CD4-positive, alpha-beta T cell treated with Interleukin-21 for 1 hour (primary cell): ENCODE measurements around the gene PEX14.
"Not testable (repeated sequence)": the region's sequence is repeated elsewhere in the genome, so short reads cannot be mapped to it uniquely, and the experiment has no call there.

Source experiments
- DNase-seq: peaks from one replicate; pipeline ENCODE4 v3.0.0-alpha.2; 2020

Gene PEX14, protein sequence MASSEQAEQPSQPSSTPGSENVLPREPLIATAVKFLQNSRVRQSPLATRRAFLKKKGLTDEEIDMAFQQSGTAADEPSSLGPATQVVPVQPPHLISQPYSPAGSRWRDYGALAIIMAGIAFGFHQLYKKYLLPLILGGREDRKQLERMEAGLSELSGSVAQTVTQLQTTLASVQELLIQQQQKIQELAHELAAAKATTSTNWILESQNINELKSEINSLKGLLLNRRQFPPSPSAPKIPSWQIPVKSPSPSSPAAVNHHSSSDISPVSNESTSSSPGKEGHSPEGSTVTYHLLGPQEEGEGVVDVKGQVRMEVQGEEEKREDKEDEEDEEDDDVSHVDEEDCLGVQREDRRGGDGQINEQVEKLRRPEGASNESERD

DNA sequence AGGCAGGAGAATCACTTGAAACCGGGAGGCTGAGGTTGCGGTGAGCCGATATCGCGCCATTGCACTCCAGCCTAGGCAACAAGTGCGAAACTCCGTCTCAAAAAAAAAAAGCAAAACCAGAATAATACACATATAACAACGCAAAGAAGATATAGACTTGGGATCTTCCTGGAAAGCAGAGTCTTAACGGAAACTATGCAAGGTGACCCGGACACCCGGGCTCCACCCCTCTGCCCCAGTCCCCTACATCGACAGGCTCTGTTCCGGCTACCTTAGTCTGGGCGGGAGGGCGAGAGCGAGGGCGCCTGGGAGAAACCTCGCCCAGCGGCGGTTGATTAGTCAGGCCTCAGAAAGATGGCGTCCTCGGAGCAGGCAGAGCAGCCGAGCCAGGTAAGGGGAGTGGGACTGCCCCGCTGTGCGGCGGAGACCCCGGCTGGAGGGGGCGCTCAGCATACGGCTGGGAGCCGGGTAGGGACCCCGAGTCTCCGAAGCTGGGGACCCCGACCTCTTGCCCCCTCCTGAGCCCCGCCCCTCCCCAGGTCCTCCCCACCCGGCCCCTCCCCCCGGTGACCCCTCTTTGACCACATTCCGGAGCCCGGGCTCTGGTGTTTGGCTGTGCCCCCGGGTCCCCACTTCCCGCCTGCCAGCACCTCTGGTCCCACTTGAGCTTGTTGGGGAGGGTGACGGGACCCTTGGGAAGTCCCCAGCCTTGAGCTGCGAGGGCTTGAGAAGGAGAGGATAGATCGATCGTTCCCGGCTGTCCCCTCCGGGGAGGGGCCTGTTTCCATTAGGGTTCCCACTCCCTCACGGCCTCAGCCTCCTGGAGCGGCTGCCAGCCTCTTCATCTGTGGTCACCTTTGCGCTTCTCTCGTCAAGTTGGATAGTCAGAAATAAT, at the start of gene PEX14:
TSS of gene PEX14 (plus strand) at position 338 of the 895 bp plus-strand sequence. CDS start at position 355, 17 bp downstream.
- DNase-seq, result peak; percentile 89

GRCh38 chr1:10425826-10426534, 48.8 kb upstream of the PEX14 start:
- not testable (repeated sequence) for DNase-seq

- DNase-seq, result not testable (repeated sequence)
These were observed 48.3 kb upstream of the PEX14 start for GRCh38 chr1:10426535-10426848.

- no peak for DNase-seq
These were observed 45.8 kb upstream of the PEX14 start for GRCh38 chr1:10428984-10429383.

GRCh38 chr1:10429868-10430215, 44.9 kb upstream of the PEX14 start:
- peak; percentile 41 for DNase-seq

GRCh38 chr1:10430216-10431069, 44.3 kb upstream of the PEX14 start, which contains the start of gene CENPS:
CENPS (plus strand) TSS chr1:10430433; CDS start chr1:10430518, 85 bp downstream.
- DNase-seq, result peak; percentile 90

- DNase-seq, result no peak
These were observed 43.5 kb upstream of the PEX14 start for GRCh38 chr1:10431070-10431730.

DNA sequence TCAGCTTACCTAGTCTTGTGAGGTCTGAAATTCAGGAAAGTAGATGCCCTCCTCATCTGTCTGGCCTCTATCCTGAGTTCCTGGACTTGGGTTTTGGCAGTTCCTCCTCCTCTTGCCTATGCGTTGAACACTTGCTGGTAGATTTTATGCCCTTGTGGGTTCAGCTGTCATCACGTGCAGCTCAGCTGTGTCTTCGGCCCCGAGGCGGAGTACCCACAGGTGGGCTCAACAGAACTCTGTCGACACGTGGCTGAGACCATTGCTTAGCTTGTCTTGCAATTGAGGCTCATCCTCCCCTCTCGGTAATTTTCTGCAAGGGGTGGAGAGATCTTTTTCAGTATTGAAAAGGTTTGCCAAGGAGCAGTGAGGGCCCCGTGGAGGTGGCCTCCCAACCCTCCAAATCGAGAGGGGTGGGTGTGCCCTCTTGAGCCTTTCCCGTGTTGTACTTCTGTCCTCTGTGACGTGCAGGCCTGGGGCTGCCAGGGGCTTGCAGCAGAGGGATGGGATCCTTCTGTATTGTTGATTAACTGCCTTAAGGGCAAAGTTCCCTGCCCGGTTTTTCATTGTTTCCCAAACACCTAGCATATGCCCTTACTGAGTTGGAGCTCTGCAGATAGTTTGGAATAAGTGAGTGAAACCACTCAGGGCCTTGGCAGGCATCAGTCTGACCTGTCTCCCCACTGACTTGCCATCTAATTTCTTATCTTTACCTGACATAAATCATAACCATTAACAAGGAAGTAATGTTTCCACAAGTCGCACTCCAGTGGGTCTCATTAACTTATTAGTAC, 41.6 kb upstream of the PEX14 start:
- DNase-seq, result no peak

DNA sequence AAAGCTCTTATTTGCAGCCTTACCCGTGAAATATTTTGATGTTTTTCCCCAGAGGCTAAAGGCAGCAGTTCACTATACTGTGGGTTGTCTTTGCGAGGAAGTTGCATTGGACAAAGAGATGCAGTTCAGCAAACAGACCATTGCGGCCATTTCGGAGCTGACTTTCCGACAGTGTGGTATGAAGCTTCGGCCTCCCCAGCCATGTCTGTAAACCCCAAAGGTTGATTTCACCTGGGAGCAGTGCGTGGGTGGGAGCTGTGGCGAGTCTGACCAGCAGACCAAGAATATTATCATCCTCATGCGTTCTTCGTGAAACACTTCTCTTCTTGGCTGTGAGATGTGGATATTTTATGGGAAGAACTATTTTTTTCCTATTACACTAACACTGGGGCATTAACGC, 41.0 kb upstream of the PEX14 start:
- no peak for DNase-seq

DNA sequence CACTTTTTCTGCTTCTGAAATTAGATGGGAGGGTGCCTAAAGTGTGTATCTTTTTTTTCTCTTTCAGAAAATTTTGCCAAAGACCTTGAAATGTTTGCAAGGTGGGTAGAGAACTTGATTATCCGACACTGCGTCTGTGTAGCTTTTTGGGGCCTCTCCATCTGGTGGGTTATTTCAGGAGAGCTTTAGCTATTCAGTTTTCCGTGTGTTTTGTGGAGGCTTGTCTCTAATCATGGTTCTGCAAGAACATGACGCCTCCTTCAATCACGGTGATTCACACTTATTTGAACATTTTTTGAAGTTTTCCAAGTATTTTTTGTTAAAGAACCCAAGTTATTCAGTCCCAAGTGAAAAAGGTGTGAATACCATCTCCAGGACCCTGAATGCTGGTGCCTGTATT, 40.2 kb upstream of the PEX14 start:
- DNase-seq, result no peak

DNA sequence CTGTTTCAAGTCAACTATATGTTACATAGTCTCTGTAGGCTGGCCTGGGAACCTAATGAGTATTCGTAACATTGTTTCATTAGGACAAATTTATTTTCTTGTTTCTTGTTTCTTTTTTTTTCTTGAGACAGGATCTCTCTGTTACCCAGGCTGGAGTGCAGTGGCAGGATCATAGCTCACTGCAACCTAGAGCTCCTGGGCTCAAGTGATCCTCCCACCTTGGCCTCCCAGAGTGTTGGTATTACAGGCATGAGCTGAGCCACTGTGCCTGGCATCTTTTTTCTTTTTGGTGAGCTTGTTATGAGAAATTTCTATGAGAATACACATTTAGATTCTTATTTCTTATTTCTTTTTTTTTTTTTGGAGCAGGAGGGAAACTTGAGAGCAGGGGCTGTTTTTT, 37.7 kb upstream of the PEX14 start:
- no peak for DNase-seq

DNA sequence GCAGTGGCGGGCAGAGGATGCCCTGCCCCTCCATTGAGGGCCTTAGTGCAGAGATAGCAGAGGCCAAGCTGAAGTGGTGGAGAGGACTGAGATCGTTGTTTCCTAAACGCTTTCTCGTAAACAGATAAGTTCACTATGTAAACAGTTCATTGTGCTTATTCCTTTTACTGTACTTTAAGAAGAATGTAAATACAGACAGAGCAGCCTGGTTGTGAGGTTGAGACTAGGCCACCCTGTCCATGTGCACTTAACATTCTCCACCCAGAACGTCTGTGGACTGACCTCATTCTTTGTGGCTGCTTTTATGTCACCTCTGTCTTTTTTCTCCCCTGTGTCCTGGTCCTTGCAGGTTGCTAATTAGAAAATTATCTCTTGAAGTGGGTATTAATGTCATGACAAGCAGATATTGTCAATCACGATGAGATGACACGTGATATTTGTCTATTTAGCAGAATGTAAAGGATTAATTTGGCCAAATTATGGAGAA, 36.0 kb upstream of the PEX14 start:
- DNase-seq, result no peak

DNA sequence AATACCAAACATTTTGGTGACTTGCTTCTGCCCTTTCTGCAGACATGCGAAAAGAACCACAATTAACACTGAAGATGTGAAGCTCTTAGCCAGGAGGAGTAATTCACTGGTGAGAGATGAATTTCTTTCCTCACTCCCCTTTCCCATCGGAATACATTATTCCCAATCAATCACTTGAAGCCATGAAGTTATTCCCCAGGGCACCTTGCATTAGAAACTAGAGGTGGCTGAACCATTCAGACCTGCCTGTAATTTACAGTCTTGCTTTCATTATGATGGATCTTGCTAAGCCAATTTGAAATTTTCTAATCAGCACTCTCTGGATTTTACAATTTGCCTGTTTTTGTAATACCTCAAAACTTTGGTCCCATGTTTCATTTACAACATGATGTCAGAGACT, 34.4 kb upstream of the PEX14 start:
- DNase-seq, result no peak

DNA sequence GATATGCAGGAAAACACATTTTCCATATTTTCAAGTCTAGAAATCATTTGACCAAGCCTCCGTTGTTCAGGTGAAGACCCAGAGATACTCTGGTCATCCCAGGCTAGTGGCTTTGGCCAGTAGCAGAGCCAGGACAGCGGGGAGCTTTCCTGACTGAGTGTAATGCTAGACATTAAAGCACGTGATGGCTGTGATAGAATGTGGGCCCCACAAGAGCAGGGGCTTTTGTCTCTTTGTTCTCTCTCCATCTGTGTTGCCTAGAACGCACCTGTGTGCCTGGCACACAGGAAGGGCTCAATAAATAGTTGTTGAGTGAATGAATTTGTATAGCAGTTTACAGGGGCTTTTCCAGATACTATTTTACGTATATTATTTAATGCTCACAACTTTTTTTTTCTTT, 34.0 kb upstream of the PEX14 start:
- DNase-seq, result no peak

- no peak for DNase-seq
These were observed 30.5 kb upstream of the PEX14 start for GRCh38 chr1:10444248-10444647.

- no peak for DNase-seq
These were observed 29.9 kb upstream of the PEX14 start for GRCh38 chr1:10444795-10445397.

DNA sequence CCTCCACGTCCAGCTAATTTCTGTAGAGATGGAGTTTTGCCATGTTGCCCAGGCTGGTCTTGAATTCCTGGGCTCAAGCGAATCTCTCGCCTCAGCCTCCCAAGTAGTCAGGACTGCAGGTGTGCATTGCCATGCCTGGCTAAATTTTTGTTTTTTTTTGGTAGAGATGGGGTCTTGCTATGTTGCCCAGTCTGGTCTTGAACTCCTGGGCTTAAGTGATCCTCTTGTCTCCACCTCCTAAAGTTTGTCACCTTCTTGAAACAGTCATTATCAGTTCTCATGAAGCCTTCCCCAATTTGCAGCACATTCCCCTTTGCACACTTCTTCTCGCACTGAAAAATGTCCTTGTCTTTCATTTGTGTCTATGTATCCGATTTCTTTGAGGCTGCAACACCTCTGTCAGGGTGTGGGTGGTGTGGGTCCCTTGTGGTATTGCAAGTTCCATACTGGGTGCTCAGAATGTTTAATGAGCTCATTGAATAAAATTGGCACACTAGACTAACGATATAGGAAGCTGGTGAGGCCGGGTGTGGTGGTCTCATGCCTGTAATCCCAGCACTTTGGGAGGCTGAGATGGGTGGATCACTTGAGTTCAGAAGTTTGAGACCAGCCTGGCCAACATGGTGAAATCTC, 27.8 kb upstream of the PEX14 start:
- no peak for DNase-seq

DNA sequence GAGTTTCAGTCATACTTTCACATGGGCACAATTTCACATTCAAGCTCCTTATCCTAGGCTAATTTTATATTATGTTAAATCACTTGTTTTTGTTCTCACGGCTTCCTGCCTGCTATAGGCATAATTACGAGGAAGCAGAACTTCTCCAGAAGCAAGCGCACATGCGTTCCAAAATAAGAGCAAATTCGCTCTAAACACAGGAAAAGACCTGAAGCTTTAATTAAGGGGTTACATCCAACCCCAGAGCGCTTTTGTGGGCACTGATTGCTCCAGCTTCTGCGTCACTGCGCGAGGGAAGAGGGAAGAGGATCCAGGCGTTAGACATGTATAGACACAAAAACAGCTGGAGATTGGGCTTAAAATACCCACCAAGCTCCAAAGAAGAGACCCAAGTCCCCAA, 25.0 kb upstream of the PEX14 start, which contains the start of gene CORT:
TSS of gene CORT (plus strand) at position 281 of the 400 bp plus-strand sequence. CDS start 193 bp downstream, outside the sequence.
- DNase-seq, result no peak

DNA sequence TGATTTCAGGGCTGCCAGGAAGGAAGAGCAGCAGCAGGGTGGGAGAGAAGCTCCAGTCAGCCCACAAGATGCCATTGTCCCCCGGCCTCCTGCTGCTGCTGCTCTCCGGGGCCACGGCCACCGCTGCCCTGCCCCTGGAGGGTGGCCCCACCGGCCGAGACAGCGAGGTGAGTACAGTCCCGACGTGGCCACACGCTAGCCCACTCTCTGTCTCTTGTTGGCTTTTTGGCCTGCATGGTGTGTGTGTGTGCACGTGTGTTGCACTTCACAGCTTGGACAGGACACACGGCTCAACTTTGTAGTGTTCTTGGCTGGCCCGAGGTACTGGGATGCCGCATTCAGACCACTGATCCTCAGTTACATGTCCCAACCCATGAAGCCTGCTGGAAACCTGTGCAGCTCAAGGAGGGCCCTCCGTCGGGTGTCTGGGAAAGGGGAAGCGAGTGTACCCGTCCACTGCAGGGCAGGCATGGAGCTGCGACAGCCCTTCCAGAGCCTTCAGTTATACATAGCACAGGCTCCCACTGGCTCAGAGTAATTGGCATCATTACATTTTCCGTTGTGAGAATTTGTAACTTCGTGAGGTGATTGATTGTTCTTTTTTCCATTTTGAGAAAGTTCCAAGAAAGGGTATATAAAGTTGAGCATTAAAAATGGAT, 24.5 kb upstream of the PEX14 start:
- no peak for DNase-seq
